ENCODE data around the gene KRT23. TPM values are rescaled to one million over a fixed set of nuclear protein-coding genes. Genes with fewer than 3 reads are reported as not detected.

The KRT23 gene
- total and polyA plus RNA-seq, 9 donors = 0.08 to 6.5 (median 0.24) TPM; not detected in 1

DNA sequence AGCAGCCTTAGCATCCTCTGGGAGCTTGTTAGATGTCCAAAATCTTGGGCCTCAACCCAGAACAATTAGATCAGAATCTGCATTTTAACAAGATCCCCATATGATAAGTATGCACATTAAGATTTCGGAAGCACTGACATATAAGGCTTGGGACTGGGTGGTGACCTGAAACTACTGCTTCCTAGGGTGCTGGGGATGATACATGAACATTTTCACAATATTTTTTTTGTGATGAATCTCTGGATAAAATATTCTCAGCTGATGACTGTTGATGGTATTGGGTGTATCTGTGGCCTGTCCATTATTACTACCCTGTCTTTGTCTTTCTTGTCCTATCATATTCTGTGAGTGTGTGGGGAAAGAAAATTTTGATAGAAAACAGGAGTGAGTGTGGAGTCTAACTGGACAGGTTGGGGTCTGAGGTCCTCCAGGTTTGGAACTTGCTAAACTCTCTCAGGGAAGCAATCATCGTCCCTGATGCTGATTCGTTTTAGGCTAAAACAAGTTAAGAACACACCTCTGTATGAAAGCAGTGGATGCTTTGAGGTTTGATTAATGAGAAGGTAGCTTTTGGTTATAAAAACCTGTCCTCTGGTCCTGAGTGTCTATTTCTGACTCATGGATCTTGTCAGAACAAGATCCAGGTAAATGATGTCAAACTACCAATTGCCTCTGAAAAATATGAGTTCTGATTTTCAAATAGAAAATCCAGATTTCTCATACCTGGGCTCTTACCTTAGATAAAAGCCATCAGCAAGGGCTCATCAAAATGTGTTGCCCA, 23.2 kb downstream of the KRT23 start:
- Histone ChIP-seq H3K4me3 (ENCODE audit: low read length) (no peak overlapping the region), H3K4me1 (ENCODE audit: control insufficient read depth, insufficient read depth, low read length) (peaks cover 8% of the 10 kb centered on the region), H3K27ac (ENCODE audit: low read length) (no peak overlapping the region), H3K9me3 (replicated peaks; ENCODE audit: control insufficient read depth, low read depth, low read length) (no peaks in the 10 kb centered on the region), H3K36me3 (ENCODE audit: control insufficient read depth, insufficient read depth, low read length) (no peaks in the 10 kb centered on the region), H3K27me3 (ENCODE audit: control insufficient read depth, insufficient read depth, low read length) (peaks cover 2% of the 10 kb centered on the region)
- WGBS (ENCODE audit: insufficient coverage) = 90% methylated on average over 2 of the region's 3 CpGs
- no peak for DNase-seq

- no peak overlapping the region for H3K27ac ChIP-seq (ENCODE audit: low read length)
- no peak overlapping the region for H3K4me3 ChIP-seq (ENCODE audit: low read length)
- H3K27me3 ChIP-seq (ENCODE audit: control insufficient read depth, insufficient read depth, low read length) = peaks cover 2% of the 10 kb centered on the region
- no peaks in the 10 kb centered on the region for H3K36me3 ChIP-seq (ENCODE audit: control insufficient read depth, insufficient read depth, low read length)
- H3K9me3 ChIP-seq (replicated peaks; ENCODE audit: control insufficient read depth, low read depth, low read length) = no peaks in the 10 kb centered on the region
- WGBS (ENCODE audit: insufficient coverage) = 90% methylated on average over 10 of the region's 13 CpGs
- peaks cover 8% of the 10 kb centered on the region for H3K4me1 ChIP-seq (ENCODE audit: control insufficient read depth, insufficient read depth, low read length)
- no peak for DNase-seq
Observed at GRCh38 chr17:40912486-40913210, 24.8 kb downstream of the KRT23 start.

DNA sequence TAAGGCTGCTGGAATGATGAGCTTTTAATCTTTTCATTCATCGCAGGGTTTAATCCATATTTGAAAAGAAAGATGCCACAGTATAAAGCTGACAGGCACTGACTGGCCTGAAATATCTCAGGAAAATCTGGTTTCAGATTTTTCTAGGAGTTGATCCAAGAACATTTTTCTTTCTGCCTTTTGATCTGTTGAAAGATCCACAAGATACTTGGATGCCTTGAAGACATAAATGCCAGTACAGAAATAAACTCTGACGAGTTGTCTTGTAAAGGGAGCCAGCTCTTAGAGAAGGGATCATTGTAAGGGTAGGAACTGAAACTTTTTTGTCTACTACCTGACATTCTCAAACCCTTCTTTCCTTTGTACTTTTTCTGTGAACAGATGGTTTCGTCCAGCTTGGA, 27.0 kb downstream of the KRT23 start:
- no peak overlapping the region for H3K4me3 ChIP-seq (ENCODE audit: low read length)
- no peaks in the 10 kb centered on the region for H3K9me3 ChIP-seq (replicated peaks; ENCODE audit: control insufficient read depth, low read depth, low read length)
- peaks cover 8% of the 10 kb centered on the region for H3K4me1 ChIP-seq (ENCODE audit: control insufficient read depth, insufficient read depth, low read length)
- no peaks in the 10 kb centered on the region for H3K36me3 ChIP-seq (ENCODE audit: control insufficient read depth, insufficient read depth, low read length)
- DNase-seq = peak; percentile 74
- H3K27ac ChIP-seq (ENCODE audit: low read length) = no peak overlapping the region
- H3K27me3 ChIP-seq (ENCODE audit: control insufficient read depth, insufficient read depth, low read length) = no peaks in the 10 kb centered on the region
- WGBS (ENCODE audit: insufficient coverage) = 71% methylated on average over 1 of the region's 3 CpGs

- no CpG with 5 or more reads among the region's 4 CpGs for WGBS (ENCODE audit: insufficient coverage)
- Histone ChIP-seq H3K36me3 (ENCODE audit: control insufficient read depth, insufficient read depth, low read length) (no peaks in the 10 kb centered on the region), H3K27ac (ENCODE audit: low read length) (no peak overlapping the region), H3K4me3 (ENCODE audit: low read length) (no peak overlapping the region), H3K9me3 (replicated peaks; ENCODE audit: control insufficient read depth, low read depth, low read length) (no peaks in the 10 kb centered on the region), H3K27me3 (ENCODE audit: control insufficient read depth, insufficient read depth, low read length) (no peaks in the 10 kb centered on the region), H3K4me1 (ENCODE audit: control insufficient read depth, insufficient read depth, low read length) (peaks cover 8% of the 10 kb centered on the region)
- DNase-seq = peak; percentile 11
Observed at GRCh38 chr17:40909755-40910154, 27.7 kb downstream of the KRT23 start.

- peaks cover 8% of the 10 kb centered on the region for H3K4me1 ChIP-seq (ENCODE audit: control insufficient read depth, insufficient read depth, low read length)
- WGBS (ENCODE audit: insufficient coverage) = no CpG with 5 or more reads among the region's 5 CpGs
- H3K9me3 ChIP-seq (replicated peaks; ENCODE audit: control insufficient read depth, low read depth, low read length) = no peaks in the 10 kb centered on the region
- no peak overlapping the region for H3K27ac ChIP-seq (ENCODE audit: low read length)
- H3K4me3 ChIP-seq (ENCODE audit: low read length) = no peak overlapping the region
- H3K36me3 ChIP-seq (ENCODE audit: control insufficient read depth, insufficient read depth, low read length) = no peaks in the 10 kb centered on the region
- no peaks in the 10 kb centered on the region for H3K27me3 ChIP-seq (ENCODE audit: control insufficient read depth, insufficient read depth, low read length)
- peak; percentile 91 for DNase-seq
Observed at GRCh38 chr17:40909351-40909750, 28.1 kb downstream of the KRT23 start.

DNA sequence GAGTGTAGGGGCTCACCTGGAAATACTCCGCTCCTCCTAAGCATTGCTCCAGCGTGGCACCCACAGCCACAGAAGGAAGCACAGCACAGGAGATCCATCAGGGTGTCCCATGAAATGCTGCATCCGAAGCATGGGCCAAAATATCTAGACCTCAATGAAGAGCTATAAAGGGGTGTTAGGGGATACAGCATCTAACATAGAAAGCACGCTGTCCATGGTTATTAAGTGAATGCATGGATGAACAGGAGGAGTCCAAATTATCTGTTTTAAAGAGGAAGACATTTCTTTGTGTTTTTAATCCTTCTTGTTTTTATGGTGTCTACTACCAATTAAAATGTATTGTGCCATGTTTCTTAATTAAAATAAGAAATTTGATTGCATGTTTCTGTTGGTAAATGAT, 30.8 kb downstream of the KRT23 start:
- Histone ChIP-seq H3K9me3 (replicated peaks; ENCODE audit: control insufficient read depth, low read depth, low read length) (no peaks in the 10 kb centered on the region), H3K27me3 (ENCODE audit: control insufficient read depth, insufficient read depth, low read length) (peaks cover 3% of the 10 kb centered on the region), H3K4me1 (ENCODE audit: control insufficient read depth, insufficient read depth, low read length) (peaks cover 8% of the 10 kb centered on the region), H3K27ac (ENCODE audit: low read length) (no peak overlapping the region), H3K4me3 (ENCODE audit: low read length) (no peak overlapping the region), H3K36me3 (ENCODE audit: control insufficient read depth, insufficient read depth, low read length) (no peaks in the 10 kb centered on the region)
- 96% methylated on average over 3 of the region's 4 CpGs for WGBS (ENCODE audit: insufficient coverage)
- no peak for DNase-seq

GRCh38 chr17:40905370-40905769, 32.1 kb downstream of the KRT23 start:
- Histone ChIP-seq H3K27ac (ENCODE audit: low read length) (no peak overlapping the region), H3K27me3 (ENCODE audit: control insufficient read depth, insufficient read depth, low read length) (peaks cover 3% of the 10 kb centered on the region)

GRCh38 chr17:40903129-40903847, 34.2 kb downstream of the KRT23 start:
- Histone ChIP-seq H3K4me1 (ENCODE audit: control insufficient read depth, insufficient read depth, low read length) (no peaks in the 10 kb centered on the region), H3K27ac (ENCODE audit: low read length) (no peak overlapping the region), H3K27me3 (ENCODE audit: control insufficient read depth, insufficient read depth, low read length) (peaks cover 3% of the 10 kb centered on the region), H3K4me3 (ENCODE audit: low read length) (no peak overlapping the region), H3K9me3 (replicated peaks; ENCODE audit: control insufficient read depth, low read depth, low read length) (no peaks in the 10 kb centered on the region), H3K36me3 (ENCODE audit: control insufficient read depth, insufficient read depth, low read length) (no peaks in the 10 kb centered on the region)
- 62% methylated on average over 10 of the region's 12 CpGs for WGBS (ENCODE audit: insufficient coverage)
- no peak for DNase-seq

More at GRCh38 chr17:40905370-40905769, 32.1 kb downstream of the KRT23 start:
- DNase-seq = no peak
- peaks cover 2% of the 10 kb centered on the region for H3K4me1 ChIP-seq (ENCODE audit: control insufficient read depth, insufficient read depth, low read length)
- WGBS (ENCODE audit: insufficient coverage) = 79% methylated on average over 3 of the region's 5 CpGs
- H3K9me3 ChIP-seq (replicated peaks; ENCODE audit: control insufficient read depth, low read depth, low read length) = no peaks in the 10 kb centered on the region
- no peak overlapping the region for H3K4me3 ChIP-seq (ENCODE audit: low read length)
- no peaks in the 10 kb centered on the region for H3K36me3 ChIP-seq (ENCODE audit: control insufficient read depth, insufficient read depth, low read length)

- DNase-seq = no peak
- Histone ChIP-seq H3K9me3 (replicated peaks; ENCODE audit: control insufficient read depth, low read depth, low read length) (no peaks in the 10 kb centered on the region), H3K27me3 (ENCODE audit: control insufficient read depth, insufficient read depth, low read length) (peaks cover 3% of the 10 kb centered on the region), H3K36me3 (ENCODE audit: control insufficient read depth, insufficient read depth, low read length) (no peaks in the 10 kb centered on the region), H3K4me3 (ENCODE audit: low read length) (no peak overlapping the region), H3K27ac (ENCODE audit: low read length) (no peak overlapping the region), H3K4me1 (ENCODE audit: control insufficient read depth, insufficient read depth, low read length) (no peaks in the 10 kb centered on the region)
- WGBS (ENCODE audit: insufficient coverage) = 83% methylated on average over 1 of the region's 4 CpGs
Observed at GRCh38 chr17:40902498-40902897, 34.9 kb downstream of the KRT23 start.

GRCh38 chr17:40901981-40902474, 35.4 kb downstream of the KRT23 start:
- no peaks in the 10 kb centered on the region for H3K9me3 ChIP-seq (replicated peaks; ENCODE audit: control insufficient read depth, low read depth, low read length)
- H3K36me3 ChIP-seq (ENCODE audit: control insufficient read depth, insufficient read depth, low read length) = no peaks in the 10 kb centered on the region
- WGBS (ENCODE audit: insufficient coverage) = no CpG with 5 or more reads among the region's 1 CpG
- H3K27ac ChIP-seq (ENCODE audit: low read length) = no peak overlapping the region
- DNase-seq = no peak
- H3K4me3 ChIP-seq (ENCODE audit: low read length) = no peak overlapping the region
- no peaks in the 10 kb centered on the region for H3K4me1 ChIP-seq (ENCODE audit: control insufficient read depth, insufficient read depth, low read length)
- H3K27me3 ChIP-seq (ENCODE audit: control insufficient read depth, insufficient read depth, low read length) = peaks cover 3% of the 10 kb centered on the region

Measured in muscle of leg (tissue), 11 donors.